Transverse colon (tissue), 4 donors: ENCODE data around the gene BTBD3.

ENCODE experiments used
- POLR2AphosphoS5 ChIP-seq, 3 donors: sonication (generic); formaldehyde crosslinking; IDR thresholded peaks; one replicate each; pipeline ENCODE4 v1.6.1; 2016; ENCODE audit warnings: antibody characterized with exemption in 3 of 3
- TF ChIP-seq, protein P1 (sequence below), 5 experiments: fragments of 200-600 bp in 3 of 5; fragments of 450-650 bp in 2 of 5; sonication (generic) in 3 of 5; IDR thresholded peaks; 1 replicate in 2 of 5; 2 replicates in 3 of 5; pipeline ENCODE4 v1.5.1; 2016 to 2017; ENCODE audit warnings: antibody characterized with exemption in 5 of 5, inconsistent platforms in 3 of 5, mild to moderate bottlenecking in 2 of 5, moderate library complexity in 1 of 5

DNA sequence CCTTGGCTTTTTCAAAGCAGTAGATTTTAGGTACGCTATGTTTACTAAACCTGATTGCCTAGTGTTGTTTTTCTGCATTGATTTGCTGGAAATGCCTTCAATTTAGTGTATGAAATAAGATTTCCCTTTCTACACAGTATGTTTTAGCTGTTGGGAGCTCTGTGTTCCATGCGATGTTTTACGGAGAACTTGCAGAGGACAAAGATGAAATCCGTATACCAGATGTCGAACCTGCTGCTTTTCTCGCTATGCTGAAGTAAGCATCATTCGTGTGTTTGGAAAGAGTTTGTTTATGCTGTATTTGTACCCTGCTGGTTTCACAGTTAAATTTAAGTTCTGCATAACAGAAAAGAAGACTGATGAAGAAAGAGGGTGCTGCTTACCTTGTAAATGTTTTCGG is 1.9 kb downstream of the BTBD3 start:
- TF ChIP-seq, protein P1, sequence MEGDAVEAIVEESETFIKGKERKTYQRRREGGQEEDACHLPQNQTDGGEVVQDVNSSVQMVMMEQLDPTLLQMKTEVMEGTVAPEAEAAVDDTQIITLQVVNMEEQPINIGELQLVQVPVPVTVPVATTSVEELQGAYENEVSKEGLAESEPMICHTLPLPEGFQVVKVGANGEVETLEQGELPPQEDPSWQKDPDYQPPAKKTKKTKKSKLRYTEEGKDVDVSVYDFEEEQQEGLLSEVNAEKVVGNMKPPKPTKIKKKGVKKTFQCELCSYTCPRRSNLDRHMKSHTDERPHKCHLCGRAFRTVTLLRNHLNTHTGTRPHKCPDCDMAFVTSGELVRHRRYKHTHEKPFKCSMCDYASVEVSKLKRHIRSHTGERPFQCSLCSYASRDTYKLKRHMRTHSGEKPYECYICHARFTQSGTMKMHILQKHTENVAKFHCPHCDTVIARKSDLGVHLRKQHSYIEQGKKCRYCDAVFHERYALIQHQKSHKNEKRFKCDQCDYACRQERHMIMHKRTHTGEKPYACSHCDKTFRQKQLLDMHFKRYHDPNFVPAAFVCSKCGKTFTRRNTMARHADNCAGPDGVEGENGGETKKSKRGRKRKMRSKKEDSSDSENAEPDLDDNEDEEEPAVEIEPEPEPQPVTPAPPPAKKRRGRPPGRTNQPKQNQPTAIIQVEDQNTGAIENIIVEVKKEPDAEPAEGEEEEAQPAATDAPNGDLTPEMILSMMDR (IDR thresholded peaks at IDR 0.05) = no peak
- no peak for TF ChIP-seq POLR2AphosphoS5 (IDR thresholded peaks at IDR 0.05)
